Hematopoietic multipotent progenitor cell (in vitro differentiated cells): ENCODE results near the gene OPRD1. TPM values are rescaled to one million over a fixed set of nuclear protein-coding genes. Genes with fewer than 3 reads are reported as not detected.
"Not testable (repeated sequence)": the region's sequence is repeated elsewhere in the genome, so short reads cannot be mapped to it uniquely, and the experiment has no call there.

ENCODE experiments used
- DNase-seq, 3 donors: peaks; one replicate each; pipeline ENCODE4 v3.0.0-alpha.2; 2011 to 2015; ENCODE audit warnings: low read depth in 2 of 3, low spot score in 2 of 3
- total RNA-seq: library from RNA; depleted of rRNA; stranded (reverse); fragments of >200 nt; gene quantifications from one replicate; pipeline ENCODE4 v1.2.3, GENCODE V29; 2012

Gene OPRD1
- not detected for total RNA-seq

GRCh38 chr1:28811766-28812668 lies at the start of gene OPRD1:
OPRD1 (plus strand) TSS chr1:28812170; CDS start chr1:28812384, 214 bp downstream.
- DNase-seq, result no peak

GRCh38 chr1:28766532-28767183 lies 45.3 kb upstream of the OPRD1 start:
- no peak for DNase-seq

DNA sequence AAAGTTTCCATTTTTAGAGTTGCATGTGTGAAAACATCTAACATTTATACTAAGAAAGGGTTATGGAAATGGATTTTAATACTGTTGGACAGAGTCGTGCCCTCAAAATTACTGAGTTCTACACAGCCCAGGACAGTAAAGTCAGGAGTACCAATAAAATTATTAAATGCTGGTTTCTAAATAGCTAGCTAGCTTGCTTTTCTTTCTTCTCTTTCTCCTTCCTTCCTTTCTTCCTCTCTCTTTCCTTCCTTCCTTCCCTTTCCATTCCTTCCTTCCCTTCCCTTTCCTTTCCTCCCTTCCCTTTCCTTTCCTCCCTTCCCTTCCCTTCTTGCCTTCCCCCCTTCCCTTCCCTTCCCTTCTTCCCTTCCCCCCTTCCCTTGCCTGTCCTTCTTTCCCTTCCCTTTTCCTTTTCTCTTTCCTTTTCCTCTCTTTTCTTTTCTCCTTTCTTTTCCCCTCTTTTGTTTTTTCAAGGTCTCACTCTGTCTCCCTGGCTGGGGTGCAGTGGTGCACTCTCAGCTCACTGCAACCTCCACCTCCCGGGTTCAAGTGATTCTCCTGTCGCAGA lies 41.3 kb upstream of the OPRD1 start:
- no peak for DNase-seq

DNA sequence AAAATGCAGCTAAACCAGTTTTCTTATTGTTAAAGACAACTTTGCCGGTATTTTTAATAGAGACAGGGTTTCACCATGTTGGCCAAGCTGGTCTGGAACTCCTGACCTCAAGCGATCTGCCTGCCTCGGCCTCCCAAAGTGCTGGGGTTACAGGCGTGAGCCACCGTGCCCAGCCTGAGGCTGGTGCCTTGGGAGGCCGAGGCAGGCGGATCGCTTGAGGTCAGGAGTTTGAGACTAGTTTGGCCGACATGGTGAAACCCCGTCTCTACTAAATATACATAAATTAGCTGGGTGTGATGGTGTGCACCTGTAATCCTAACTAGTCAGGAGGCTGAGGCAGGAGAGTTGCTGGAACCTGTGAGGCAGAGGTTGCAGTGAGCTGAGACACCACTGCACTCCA lies 40.0 kb upstream of the OPRD1 start:
- DNase-seq, result not testable (repeated sequence)

DNA sequence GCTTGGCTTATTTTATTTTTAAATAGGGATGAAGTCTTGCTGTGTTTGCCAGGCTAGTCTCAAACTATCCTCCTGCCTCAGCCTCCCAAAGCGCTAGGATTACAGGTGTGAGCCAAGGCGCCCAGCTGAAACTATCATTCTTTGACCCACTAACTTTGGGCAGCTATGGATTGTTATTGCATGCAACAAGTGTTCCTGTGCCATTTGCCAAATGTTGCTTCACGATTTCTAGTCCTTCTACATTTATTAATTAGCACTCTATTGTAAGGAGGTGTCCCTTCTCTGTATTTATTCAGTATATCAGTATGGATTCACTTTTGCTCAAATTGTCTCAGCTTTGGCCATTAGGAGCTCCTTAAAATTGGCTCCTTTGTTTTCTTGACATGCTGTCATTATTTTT lies 38.9 kb upstream of the OPRD1 start:
- DNase-seq, result no peak

DNA sequence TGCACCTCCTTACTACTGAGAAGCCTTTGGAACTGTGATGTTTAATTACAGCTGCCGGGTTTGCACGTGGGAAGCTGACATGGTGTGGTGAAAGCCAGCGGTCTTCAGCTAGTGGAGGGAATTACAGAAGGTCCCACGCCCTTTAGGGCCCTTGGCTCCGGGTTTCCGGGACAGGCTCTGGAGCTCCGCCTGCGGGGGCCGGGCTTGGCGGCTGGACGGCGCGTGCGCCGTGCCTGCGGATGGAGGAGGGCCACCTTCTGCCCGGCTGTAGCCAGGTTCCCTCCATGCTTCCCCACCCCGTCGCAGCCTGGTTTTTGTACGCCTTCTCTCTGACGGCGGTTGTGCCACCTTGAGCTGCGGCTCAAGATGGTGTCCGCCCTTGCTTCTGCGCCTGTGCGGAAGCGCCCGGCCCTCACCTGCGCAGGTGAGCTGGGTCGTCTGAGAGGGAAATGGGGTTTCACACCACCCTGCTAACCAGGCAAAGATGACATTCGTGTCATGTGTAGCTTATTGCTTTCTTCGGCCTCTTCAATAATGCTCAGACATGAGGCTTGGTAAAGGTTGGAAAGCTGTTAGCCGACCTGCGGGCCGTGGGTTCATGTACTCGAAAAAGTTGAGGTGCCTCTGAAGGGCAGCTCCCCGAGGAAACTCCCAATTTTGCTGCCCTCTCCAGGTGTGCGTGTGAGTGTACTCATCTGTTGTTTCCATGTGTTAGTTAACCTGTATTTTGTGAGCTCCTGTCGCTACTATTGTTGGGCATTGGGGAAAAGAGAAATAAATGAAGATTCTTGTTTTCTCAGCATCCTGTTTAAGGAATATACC lies 36.6 kb upstream of the OPRD1 start:
- peak; percentile 64 to 85 (median 79) for DNase-seq

DNA sequence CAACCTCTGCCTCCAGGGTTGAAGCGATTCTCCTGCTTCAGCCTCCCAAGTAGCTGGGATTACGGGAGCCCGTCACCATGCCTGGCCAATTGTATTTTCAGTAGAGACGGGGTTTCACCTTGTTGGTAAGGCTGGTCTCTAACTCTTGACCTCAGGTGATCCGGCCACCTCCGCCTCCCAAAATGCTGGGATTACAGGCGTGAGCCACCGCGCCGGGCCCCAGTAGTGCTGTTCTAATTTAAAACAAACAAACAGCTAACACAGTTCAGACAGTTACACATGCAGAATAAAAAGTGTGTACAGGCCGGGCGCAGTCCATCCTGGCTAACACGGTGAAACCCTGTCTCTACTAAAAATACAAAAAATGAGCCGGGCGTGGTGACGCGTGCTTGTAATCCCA lies 35.6 kb upstream of the OPRD1 start:
- no peak for DNase-seq

GRCh38 chr1:28778021-28778420 lies 33.9 kb upstream of the OPRD1 start:
- DNase-seq, result no peak

DNA sequence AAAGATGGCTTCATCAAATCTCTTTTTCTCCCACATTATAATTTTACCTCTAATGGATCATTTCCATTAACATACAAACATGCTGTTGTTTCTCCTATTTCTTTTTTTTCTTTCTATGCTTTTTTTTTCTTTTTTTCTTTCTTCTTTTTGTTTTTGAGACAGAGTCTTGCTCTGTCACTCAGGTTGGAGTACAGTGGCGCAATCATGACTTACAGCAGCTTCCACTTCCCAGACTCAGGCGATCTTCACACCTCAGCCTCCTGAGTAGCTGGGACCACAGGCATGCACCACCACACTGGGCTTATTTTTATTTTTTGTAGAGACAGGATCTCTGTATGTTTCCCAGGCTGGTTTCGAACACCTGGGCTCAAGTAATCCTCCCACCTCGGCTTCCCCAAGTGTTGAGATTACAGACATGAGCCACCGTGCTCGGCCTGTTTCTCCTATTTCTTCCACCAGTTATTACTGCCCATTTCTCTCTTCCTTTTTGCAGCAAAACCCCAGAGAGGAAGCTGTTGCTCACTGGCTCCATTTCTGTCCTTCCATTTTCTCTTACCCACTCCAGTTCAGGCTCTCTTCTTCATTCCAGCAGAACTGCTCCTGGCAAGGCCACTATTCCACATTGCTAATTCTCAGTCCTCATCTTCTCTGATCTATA lies 32.1 kb upstream of the OPRD1 start:
- no peak for DNase-seq

GRCh38 chr1:28781305-28781704 lies 30.7 kb upstream of the OPRD1 start:
- no peak for DNase-seq

GRCh38 chr1:28782011-28782410 lies 30.0 kb upstream of the OPRD1 start:
- no peak for DNase-seq

GRCh38 chr1:28783363-28783762 lies 28.6 kb upstream of the OPRD1 start:
- DNase-seq, result no peak

GRCh38 chr1:28789412-28789811 lies 22.6 kb upstream of the OPRD1 start:
- no peak for DNase-seq

DNA sequence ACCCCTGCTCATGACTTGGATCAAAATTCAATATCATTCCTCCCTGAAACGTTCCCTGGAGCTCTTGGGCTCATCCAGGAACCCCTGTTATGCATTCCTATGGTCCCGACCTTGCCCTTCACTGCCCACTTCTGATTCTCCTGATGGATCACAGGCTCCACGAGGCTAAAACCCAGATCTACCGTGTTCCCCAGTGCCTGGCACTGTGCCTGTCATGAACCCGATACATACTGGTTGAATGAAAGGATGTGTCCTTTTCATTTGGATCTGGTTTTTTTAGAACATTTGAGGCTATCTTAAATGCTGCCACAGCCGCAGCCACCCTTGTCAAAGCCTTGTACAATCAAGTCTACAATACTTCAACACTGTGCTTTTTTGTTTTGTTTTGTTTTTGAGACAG lies 22.2 kb upstream of the OPRD1 start:
- DNase-seq, result no peak

DNA sequence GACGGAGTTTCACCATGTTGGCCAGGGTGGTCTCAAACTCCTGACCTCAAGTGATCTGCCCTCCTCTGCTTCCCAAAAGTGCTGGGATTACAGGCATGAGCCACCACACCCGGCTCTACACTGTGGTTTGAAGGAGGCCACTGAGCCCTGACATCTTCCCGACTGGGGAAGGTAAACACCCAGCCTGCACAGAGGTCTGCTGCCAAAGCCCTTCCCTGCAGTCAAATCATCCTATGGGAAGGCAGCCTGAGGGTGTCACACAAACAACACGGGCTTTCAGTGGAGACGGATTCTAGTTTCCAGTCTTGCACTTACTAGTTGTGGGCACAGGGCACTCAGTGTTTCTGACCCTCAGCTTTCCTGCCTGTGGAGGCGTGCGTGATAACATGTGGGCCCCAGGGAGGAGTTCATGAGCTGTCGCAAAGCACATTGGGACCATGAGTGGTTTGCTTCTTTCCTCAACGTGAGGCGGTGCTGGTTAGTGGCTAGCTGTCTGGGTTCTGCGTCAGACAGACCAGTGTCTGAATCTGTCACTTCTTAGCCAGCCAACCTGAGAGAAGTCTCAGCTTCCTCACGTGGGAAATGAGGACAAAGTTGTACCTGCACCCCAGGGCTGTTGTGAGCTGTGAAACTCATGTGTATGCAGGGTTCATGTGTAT lies 21.5 kb upstream of the OPRD1 start:
- DNase-seq, result no peak

DNA sequence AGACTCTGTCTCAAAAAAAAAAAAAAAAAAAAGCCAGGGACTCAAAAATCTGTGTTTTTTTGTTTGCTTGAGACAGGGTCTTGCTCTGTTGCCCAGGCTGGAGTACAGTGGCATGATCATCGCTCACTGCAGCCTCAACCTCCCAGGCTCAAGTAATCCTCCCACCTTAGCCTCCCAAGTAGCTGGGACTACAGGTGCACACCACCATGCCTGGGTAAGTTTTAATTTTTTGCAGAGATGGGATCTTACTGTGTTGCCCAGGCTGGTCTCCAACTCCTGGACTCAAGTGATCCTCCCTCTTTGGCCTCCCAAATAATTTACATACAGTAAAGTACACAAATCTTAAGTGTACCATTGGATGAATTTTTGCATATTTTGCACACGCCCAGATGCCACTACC lies 20.0 kb upstream of the OPRD1 start:
- not testable (repeated sequence) for DNase-seq

DNA sequence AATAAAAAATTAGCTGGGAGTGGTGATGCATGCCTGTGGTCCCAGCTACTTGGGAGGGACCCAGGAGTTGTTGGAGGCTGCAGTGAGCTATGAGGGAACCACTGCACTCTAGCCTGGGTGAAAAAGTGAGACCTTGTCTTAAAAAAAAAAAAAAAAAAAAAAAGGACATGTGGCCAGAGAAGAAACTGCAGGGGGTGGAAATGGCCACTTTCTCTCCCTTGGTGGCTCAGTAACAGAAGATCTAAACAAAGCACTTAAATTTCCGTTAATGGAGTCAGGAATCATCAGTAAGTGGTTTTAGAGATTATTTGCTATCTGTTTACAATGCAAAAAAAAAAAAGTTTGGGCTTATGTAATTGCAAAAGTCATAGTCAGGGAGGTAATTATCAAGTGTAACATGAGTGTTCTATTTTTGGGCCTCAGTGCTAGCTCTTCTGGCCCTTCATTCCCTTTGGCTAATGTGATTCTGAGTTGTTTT lies 19.3 kb upstream of the OPRD1 start:
- DNase-seq, result no peak

DNA sequence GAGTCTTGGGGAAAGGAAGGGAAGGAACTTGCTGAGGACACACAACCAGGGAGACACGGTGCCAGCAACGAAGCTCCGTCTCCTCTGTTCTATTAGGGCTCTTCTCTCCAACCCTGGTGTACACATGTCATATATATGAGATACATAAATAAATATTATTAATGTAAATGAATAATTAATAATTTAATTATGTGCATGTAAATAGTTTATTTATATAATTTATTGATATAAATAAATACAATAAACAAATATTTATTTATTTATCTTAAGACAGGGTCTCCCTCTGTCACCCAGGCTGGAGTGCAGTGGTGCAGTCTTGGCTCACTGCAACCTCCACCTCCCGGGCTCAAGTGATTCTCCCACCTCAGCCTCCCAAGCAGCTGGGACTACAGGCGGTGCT lies 17.4 kb upstream of the OPRD1 start:
- DNase-seq, result not testable (repeated sequence)

- no peak for DNase-seq
These were observed 15.4 kb upstream of the OPRD1 start for GRCh38 chr1:28796352-28797211.
